Tibial nerve (tissue), 4 donors: Measurements from ENCODE around the gene KDM4C.

Experiments used
- CTCF ChIP-seq, 5 experiments: fragments of 200-600 bp in 3 of 5; fragments of 450-650 bp in 2 of 5; sonication (generic) in 3 of 5; IDR thresholded peaks; one replicate each; pipeline ENCODE4 v1.5.1; 2016 to 2019; ENCODE audit warnings: antibody characterized with exemption in 5 of 5, mild to moderate bottlenecking in 3 of 5, moderate library complexity in 2 of 5
- EP300 ChIP-seq, 2 donors: sonication (generic); formaldehyde crosslinking; IDR thresholded peaks; one replicate each; pipeline ENCODE4 v1.6.1; 2017; ENCODE audit warnings: antibody characterized with exemption in 2 of 2, mild to moderate bottlenecking in 1 of 2
- POLR2A ChIP-seq, 2 donors: fragments of 450-650 bp; IDR thresholded peaks; one replicate each; pipeline ENCODE4 v1.6.1; 2017; ENCODE audit warnings: antibody characterized with exemption in 2 of 2, mild to moderate bottlenecking in 2 of 2, moderate library complexity in 2 of 2

- TF ChIP-seq CTCF (IDR thresholded peaks at IDR 0.05) (no peak), POLR2A (IDR thresholded peaks at IDR 0.05) (no peak), EP300 (IDR thresholded peaks at IDR 0.05) (no peak)
These were observed 390.5 kb downstream of the KDM4C start for GRCh38 chr9:7148243-7148765.
